Measurements from ENCODE around the gene RAB6C. TPM values are rescaled to one million over a fixed set of nuclear protein-coding genes. Genes with fewer than 3 reads are reported as not detected.
"Not testable (repeated sequence)": the region's sequence is repeated elsewhere in the genome, so short reads cannot be mapped to it uniquely, and the experiment has no call there.

The RAB6C gene
- total RNA-seq, 1 donor from 2014 or later = 0.07 TPM

DNA sequence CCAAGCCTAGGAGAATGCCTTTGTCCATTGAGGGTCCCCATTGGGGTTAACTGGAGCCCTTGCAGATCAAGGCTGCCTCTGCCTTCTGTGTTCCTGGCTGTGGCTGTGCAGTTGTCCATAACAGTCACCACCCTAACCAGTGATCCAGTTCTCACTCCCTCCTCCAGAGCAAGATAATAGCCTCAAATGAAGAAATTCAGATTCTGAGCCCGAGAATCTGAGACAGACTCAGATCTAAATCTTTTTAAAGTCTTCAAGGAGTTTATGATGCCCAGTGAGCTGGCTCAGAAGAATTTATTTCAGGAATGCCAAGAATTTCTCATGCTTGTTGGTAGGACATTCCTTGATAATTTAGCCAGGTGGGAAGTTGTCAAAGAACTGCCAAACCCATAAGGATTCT is 44.3 kb upstream of the RAB6C start:
- Histone ChIP-seq H3K79me2 (ENCODE audit: low read depth) (no peaks in the 10 kb centered on the region), H3K36me3 (no peaks in the 10 kb centered on the region), H3K4me2 (no peak overlapping the region), H2AFZ (replicated peaks) (no peak overlapping the region), H3K9ac (no peak overlapping the region), H4K20me1 (ENCODE audit: low read depth) (no peaks in the 10 kb centered on the region), H3F3A (ENCODE audit: low read depth) (no peaks in the 10 kb centered on the region), H3K4me1 (peaks cover 6% of the 10 kb centered on the region), H3K4me3 (no peak overlapping the region), H3K9me3 (ENCODE audit: low read depth) (no peaks in the 10 kb centered on the region), H3K27ac (no peak overlapping the region), H3K27me3 (peaks cover 34% of the 10 kb centered on the region)
- Mint-ChIP-seq H3K27ac (no peak overlapping the region), H3K9me3 (no peaks in the 10 kb centered on the region), H3K36me3 (no peaks in the 10 kb centered on the region), H3K4me1 (peaks cover 9% of the 10 kb centered on the region), H3K4me3 (no peak overlapping the region), H3K27me3 (ENCODE audit: insufficient read depth, low read depth) (peaks cover 19% of the 10 kb centered on the region)
- DNase-seq (ENCODE audit: low spot score) = peak; percentile 25
- TF ChIP-seq, protein P1, sequence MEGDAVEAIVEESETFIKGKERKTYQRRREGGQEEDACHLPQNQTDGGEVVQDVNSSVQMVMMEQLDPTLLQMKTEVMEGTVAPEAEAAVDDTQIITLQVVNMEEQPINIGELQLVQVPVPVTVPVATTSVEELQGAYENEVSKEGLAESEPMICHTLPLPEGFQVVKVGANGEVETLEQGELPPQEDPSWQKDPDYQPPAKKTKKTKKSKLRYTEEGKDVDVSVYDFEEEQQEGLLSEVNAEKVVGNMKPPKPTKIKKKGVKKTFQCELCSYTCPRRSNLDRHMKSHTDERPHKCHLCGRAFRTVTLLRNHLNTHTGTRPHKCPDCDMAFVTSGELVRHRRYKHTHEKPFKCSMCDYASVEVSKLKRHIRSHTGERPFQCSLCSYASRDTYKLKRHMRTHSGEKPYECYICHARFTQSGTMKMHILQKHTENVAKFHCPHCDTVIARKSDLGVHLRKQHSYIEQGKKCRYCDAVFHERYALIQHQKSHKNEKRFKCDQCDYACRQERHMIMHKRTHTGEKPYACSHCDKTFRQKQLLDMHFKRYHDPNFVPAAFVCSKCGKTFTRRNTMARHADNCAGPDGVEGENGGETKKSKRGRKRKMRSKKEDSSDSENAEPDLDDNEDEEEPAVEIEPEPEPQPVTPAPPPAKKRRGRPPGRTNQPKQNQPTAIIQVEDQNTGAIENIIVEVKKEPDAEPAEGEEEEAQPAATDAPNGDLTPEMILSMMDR (IDR thresholded peaks at IDR 0.05) = no peak

DNA sequence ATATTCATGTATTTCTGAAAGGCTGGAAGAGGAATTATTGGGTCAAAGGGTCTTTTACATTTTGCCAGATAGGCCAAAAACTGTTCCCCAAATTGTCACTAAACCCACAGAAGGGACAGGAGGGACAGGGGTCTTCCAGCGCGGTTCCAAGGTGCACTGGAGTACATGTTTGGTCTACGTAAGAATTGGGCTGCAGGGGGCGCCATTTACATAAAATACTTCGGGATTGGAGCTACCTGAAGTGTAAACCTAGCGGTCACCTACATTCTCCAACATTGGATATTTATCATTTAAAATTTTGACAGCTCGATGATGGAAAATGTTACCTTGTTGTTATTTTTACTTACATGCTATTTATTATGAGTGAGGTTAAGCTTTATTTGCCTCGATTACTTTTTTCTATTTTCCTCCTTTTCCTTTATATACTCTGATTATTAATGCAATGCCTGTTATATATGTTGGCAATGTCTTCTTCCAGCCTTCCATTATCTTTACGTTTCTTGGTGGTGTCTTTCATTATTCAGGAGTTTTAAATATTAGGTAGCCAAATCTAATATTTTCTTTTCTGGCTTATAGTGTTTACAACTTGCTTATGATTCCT is 43.0 kb upstream of the RAB6C start:
- H3K27ac Mint-ChIP-seq = no peak overlapping the region
- peak; percentile 75 for DNase-seq (ENCODE audit: low spot score)
- H2AFZ ChIP-seq (replicated peaks) = no peak overlapping the region

DNA sequence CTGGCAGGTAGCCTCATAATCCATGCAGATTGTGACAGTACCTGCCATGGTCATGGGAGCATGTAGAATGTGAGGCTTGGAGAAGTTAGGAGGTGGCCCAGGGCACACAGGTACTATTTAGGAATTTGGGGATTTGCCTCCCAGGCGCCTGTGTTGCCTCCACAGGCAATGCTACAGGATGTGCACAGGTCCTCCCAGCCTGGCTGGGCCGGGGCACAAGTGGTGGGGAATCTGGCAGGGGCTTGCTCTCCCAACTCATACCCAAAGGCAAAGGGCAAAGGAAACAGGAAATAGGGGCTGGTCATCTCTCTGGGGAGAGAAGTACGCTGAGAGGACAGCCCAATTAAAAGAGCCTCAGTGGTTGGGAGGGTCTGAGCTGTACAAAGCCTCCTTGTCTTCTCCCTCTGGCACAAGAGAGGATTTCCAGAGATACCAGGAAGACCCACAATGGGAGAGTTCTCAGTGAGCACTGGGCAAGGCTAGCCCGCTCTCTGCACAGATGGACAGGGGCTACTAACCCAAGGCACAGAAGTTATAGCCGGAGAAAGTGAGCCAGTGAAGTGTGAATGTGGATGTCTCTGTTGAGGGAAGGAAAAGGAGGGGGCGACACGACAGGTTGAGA is 40.5 kb upstream of the RAB6C start:
- not testable (repeated sequence) for H3K4me1 ChIP-seq; H2AFZ ChIP-seq (replicated peaks); H3K36me3 Mint-ChIP-seq; H4K20me1 ChIP-seq (ENCODE audit: low read depth); DNase-seq (ENCODE audit: low spot score); H3K4me1 Mint-ChIP-seq; H3K9me3 Mint-ChIP-seq; H3K4me3 ChIP-seq; H3K9ac ChIP-seq; H3F3A ChIP-seq (ENCODE audit: low read depth); H3K9me3 ChIP-seq (ENCODE audit: low read depth); H3K79me2 ChIP-seq (ENCODE audit: low read depth); H3K27ac Mint-ChIP-seq; H3K27ac ChIP-seq; H3K4me2 ChIP-seq; H3K36me3 ChIP-seq; H3K4me3 Mint-ChIP-seq
- H3K27me3 Mint-ChIP-seq (ENCODE audit: insufficient read depth, low read depth) = peaks cover 11% of the 10 kb centered on the region
- peaks cover 20% of the 10 kb centered on the region for H3K27me3 ChIP-seq

More for the DNA sequence above, 43.0 kb upstream of the RAB6C start:
- H3K4me3 ChIP-seq = no peak overlapping the region
- H4K20me1 ChIP-seq (ENCODE audit: low read depth) = no peaks in the 10 kb centered on the region
- no peak overlapping the region for H3K9ac ChIP-seq
- peaks cover 34% of the 10 kb centered on the region for H3K27me3 ChIP-seq
- no peaks in the 10 kb centered on the region for H3K79me2 ChIP-seq (ENCODE audit: low read depth)
- H3K36me3 Mint-ChIP-seq = no peaks in the 10 kb centered on the region
- peaks cover 17% of the 10 kb centered on the region for H3K27me3 Mint-ChIP-seq (ENCODE audit: insufficient read depth, low read depth)
- no peak overlapping the region for H3K27ac ChIP-seq
- H3K4me2 ChIP-seq = no peak overlapping the region
- TF ChIP-seq EZH2phosphoT487 (IDR thresholded peaks at IDR 0.05) (no peak), EZH2 (IDR thresholded peaks at IDR 0.05) (no peak)
- TF ChIP-seq, protein P1 (IDR thresholded peaks at IDR 0.05) = peak; percentile 68
- H3K4me1 ChIP-seq = peaks cover 6% of the 10 kb centered on the region
- H3K4me3 Mint-ChIP-seq = no peak overlapping the region
- no peaks in the 10 kb centered on the region for H3K9me3 Mint-ChIP-seq
- H3K9me3 ChIP-seq (ENCODE audit: low read depth) = no peaks in the 10 kb centered on the region
- no peaks in the 10 kb centered on the region for H3K36me3 ChIP-seq
- H3F3A ChIP-seq (ENCODE audit: low read depth) = no peaks in the 10 kb centered on the region
- H3K4me1 Mint-ChIP-seq = peaks cover 9% of the 10 kb centered on the region

DNA sequence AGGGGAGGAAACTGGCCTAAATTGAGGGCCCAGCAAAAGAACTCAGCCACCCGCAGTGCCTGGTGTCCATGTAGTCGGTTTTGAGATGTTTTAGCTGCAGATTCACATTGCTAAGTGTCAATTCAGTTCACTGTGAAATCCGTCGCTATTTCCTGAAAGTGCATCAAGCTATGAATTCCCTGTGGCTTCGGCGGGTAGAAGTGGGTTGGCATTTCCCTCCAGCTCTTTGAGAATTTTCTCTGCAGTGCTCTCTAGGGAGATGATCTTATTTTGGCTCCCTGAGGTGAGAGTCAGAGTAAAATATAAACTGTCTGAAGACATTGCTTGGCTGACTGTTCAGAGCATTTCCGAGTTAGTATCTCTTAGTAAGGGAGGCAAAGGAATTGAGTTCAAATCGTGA is 36.0 kb upstream of the RAB6C start:
- H3K9me3 Mint-ChIP-seq; H3K27me3 ChIP-seq; H2AFZ ChIP-seq (replicated peaks); H3K4me2 ChIP-seq; H3F3A ChIP-seq (ENCODE audit: low read depth); H3K27ac Mint-ChIP-seq; H4K20me1 ChIP-seq (ENCODE audit: low read depth); H3K9me3 ChIP-seq (ENCODE audit: low read depth); H3K4me3 Mint-ChIP-seq; H3K36me3 Mint-ChIP-seq; H3K27me3 Mint-ChIP-seq (ENCODE audit: insufficient read depth, low read depth); H3K9ac ChIP-seq; H3K36me3 ChIP-seq; H3K27ac ChIP-seq; H3K4me3 ChIP-seq; H3K4me1 Mint-ChIP-seq; DNase-seq (ENCODE audit: low spot score); H3K79me2 ChIP-seq (ENCODE audit: low read depth); H3K4me1 ChIP-seq: not testable (repeated sequence)

All from neural progenitor cell (in vitro differentiated cells).